HepG2 (cell line): ENCODE data around the gene SLC9A1. TPM values are rescaled to one million over a fixed set of nuclear protein-coding genes. Genes with fewer than 3 reads are reported as not detected.

Source experiments
- ATAC-seq: fragments of 200-7000 bp; cut with Tn5 transposase; 3 replicates; pipeline ENCODE4 v1.9.1; 2020; ENCODE audit warnings: mild to moderate bottlenecking, moderate library complexity
- BruUV-seq: library from RNA; stranded (reverse); fragments of 400-500 nt; replicated peaks from 2 replicates; lab custom pipeline; 2021; lab: Mats Ljungman, UMichigan
- CTCF ChIA-PET: fragments of 300-600 bp; formaldehyde crosslinking; extraction: SDS; loops from one replicate; lab custom pipeline; 2021; ENCODE audit warnings: low total read pairs, inconsistent platforms, low intra/inter-chr PET ratio; lab: Yijun Ruan, JAX
- POLR2A ChIA-PET: fragments of 350-600 bp; sonication (Branson Sonifier 250); formaldehyde crosslinking; loops from one replicate; lab custom pipeline; 2020; ENCODE audit warnings: antibody characterized with exemption, inconsistent platforms; lab: Yijun Ruan, JAX
- DNase-seq: peaks from one replicate; pipeline ENCODE4 v3.0.0-alpha.2; 2015; ENCODE audit warnings: low spot score
- FAIRE-seq: peaks from 3 replicates; lab custom pipeline; 2011; peaks lifted over from hg19 to GRCh38; lab: Jason Lieb, UNC
- H2AFZ ChIP-seq: one replicate; pipeline ENCODE4 v1.6.1; 2011; ENCODE audit warnings: low read length, inconsistent platforms
- H3K27ac ChIP-seq: fragments of 300-600 bp; 3 replicates; pipeline ENCODE4 v1.8.0; 2011; ENCODE audit warnings: mixed run types, mild to moderate bottlenecking, mixed read lengths, low read length, inconsistent platforms; ENCODE audit not compliant: insufficient read depth; ENCODE audit errors: extremely low read length
- H3K27me3 ChIP-seq, 2 experiments: fragments of 200-600 bp in 1 of 2; 2 replicates in 1 of 2; 3 replicates in 1 of 2; pipeline versions ENCODE4 v1.6.0 to v1.8.0; 2011; ENCODE audit warnings: low read length in 2 of 2, mild to moderate bottlenecking in 2 of 2, moderate library complexity in 2 of 2, inconsistent platforms in 1 of 2; ENCODE audit not compliant: insufficient read depth in 2 of 2, control insufficient read depth in 1 of 2
- H3K36me3 ChIP-seq, 2 experiments: fragments of 200-600 bp in 1 of 2; replicated peaks in 1 of 2; 2 replicates in 1 of 2; 3 replicates in 1 of 2; pipeline versions ENCODE4 v1.5.1 to v1.8.0; 2011; ENCODE audit warnings: low read length in 2 of 2, inconsistent platforms in 1 of 2; ENCODE audit not compliant: insufficient read depth in 2 of 2, control insufficient read depth in 1 of 2
- H3K4me1 ChIP-seq: 2 replicates; pipeline ENCODE4 v1.5.1; 2012; ENCODE audit warnings: low read length, inconsistent platforms; ENCODE audit not compliant: insufficient read depth
- H3K4me2 ChIP-seq: 2 replicates; pipeline ENCODE4 v1.6.0; 2011; ENCODE audit warnings: low read depth, low read length, inconsistent platforms
- H3K4me3 ChIP-seq, 3 experiments: fragments of 200-600 bp in 1 of 3; sonication (generic), shearing (Covaris generic) in 1 of 3; replicated peaks in 1 of 3; 2 replicates each; pipeline ENCODE4 v1.5.1; 2011 to 2016; ENCODE audit warnings: low read length in 3 of 3, inconsistent platforms in 2 of 3, low read depth in 2 of 3, mild to moderate bottlenecking in 2 of 3, control low read depth in 1 of 3, mixed read lengths in 1 of 3; ENCODE audit not compliant: insufficient read depth in 1 of 3
- H3K79me2 ChIP-seq: one replicate; pipeline ENCODE4 v1.6.1; 2011; ENCODE audit warnings: low read length, inconsistent platforms; ENCODE audit not compliant: insufficient read depth
- H3K9ac ChIP-seq: 2 replicates; pipeline ENCODE4 v1.6.0; 2011; ENCODE audit warnings: mild to moderate bottlenecking, low read depth, low read length, inconsistent platforms; ENCODE audit not compliant: insufficient read depth
- H3K9me3 ChIP-seq: 2 replicates; pipeline ENCODE4 v1.5.1; 2012; ENCODE audit warnings: mild to moderate bottlenecking, low read length
- H4K20me1 ChIP-seq: 2 replicates; pipeline ENCODE4 v1.6.0; 2011; ENCODE audit warnings: inconsistent platforms, mild to moderate bottlenecking, low read length, moderate library complexity; ENCODE audit not compliant: insufficient read depth
- AHR ChIP-seq: IDR thresholded peaks from 2 replicates; pipeline ENCODE4 v1.6.1; 2018; ENCODE audit warnings: missing genetic modification reagents, missing compliant biosample characterization
- ATM ChIP-seq: fragments of 450-650 bp; IDR thresholded peaks from 2 replicates; pipeline ENCODE4 v1.7.1; 2017; ENCODE audit warnings: mild to moderate bottlenecking, borderline replicate concordance
- GATA4 ChIP-seq: sonication (generic); IDR thresholded peaks from 2 replicates; pipeline ENCODE4 v1.6.1; 2016; ENCODE audit warnings: antibody characterized with exemption, low read depth, borderline replicate concordance
- GLMP ChIP-seq: sonication (generic); formaldehyde crosslinking; IDR thresholded peaks from 2 replicates; pipeline ENCODE4 v1.9.0; 2021; ENCODE audit warnings: missing genetic modification reagents, mild to moderate bottlenecking, borderline replicate concordance
- PATZ1 ChIP-seq: sonication (generic); formaldehyde crosslinking; IDR thresholded peaks from 2 replicates; pipeline ENCODE4 v1.4.0; 2020; ENCODE audit warnings: missing genetic modification reagents
- ZBTB38 ChIP-seq: sonication (generic); formaldehyde crosslinking; IDR thresholded peaks from 2 replicates; pipeline ENCODE4 v1.5.1; 2020; ENCODE audit warnings: mild to moderate bottlenecking, missing genetic modification reagents
- ZNF501 ChIP-seq: sonication (generic); formaldehyde crosslinking; IDR thresholded peaks from 2 replicates; pipeline ENCODE4 v1.5.1; 2020; ENCODE audit warnings: mild to moderate bottlenecking, moderate library complexity, missing genetic modification reagents
- ZNF619 ChIP-seq: sonication (generic); formaldehyde crosslinking; IDR thresholded peaks from 2 replicates; pipeline ENCODE4 v1.4.0; 2020; ENCODE audit warnings: mild to moderate bottlenecking, missing genetic modification reagents
- ZNF687 ChIP-seq: sonication (generic); formaldehyde crosslinking; IDR thresholded peaks from 2 replicates; pipeline ENCODE4 v1.5.1; 2020; ENCODE audit warnings: mild to moderate bottlenecking, missing genetic modification reagents, moderate library complexity
- WGBS: methylation state at CpG from one replicate; pipeline ENCODE4 v1.1.6; 2017; ENCODE audit warnings: low lambda C conversion rate; 5-methylcytosine and 5-hydroxymethylcytosine counted together
- in situ Hi-C: cut with HindIII; loops from 2 replicates; pipeline ENCODE4 v1.10.0; 2017; ENCODE audit warnings: low pct_unique_long_range_greater_than_20kb; ENCODE audit not compliant: extremely low pct_ligation_motif_present
- intact Hi-C: fragments of 100-400 bp; cut with micrococcal nuclease; formaldehyde crosslinking; loops from one replicate; pipeline ENCODE4 v1.10.0; 2022; ENCODE audit not compliant: unreplicated experiment
- polyA plus RNA-seq, 8 experiments: library from polyadenylated mRNA; depleted of rRNA in 3 of 8; stranded (reverse) in 7 of 8; unstranded in 1 of 8; fragments of >200 nt; fragmentation: Illumina TruSeq in 4 of 8; extraction: Trizol in 4 of 8; gene quantifications; 2 replicates each; pipeline versions ENCODE4 v1.2.1 to v1.2.3, GENCODE V29; 2011 to 2016; ENCODE audit warnings: low read depth in 4 of 8, missing spikeins in 1 of 8, mixed read lengths in 1 of 8; ENCODE audit not compliant: insufficient read depth in 1 of 8
- total RNA-seq, 5 experiments: library from RNA; depleted of rRNA; stranded (reverse); fragments of >200 nt; fragmentation: Illumina TruSeq; extraction: Trizol; gene quantifications; 2 replicates each; pipeline ENCODE4 v1.2.3, GENCODE V29; 2016; ENCODE audit warnings: low read depth in 1 of 5

The SLC9A1 gene
- total and polyA plus RNA-seq, 2 of the 13 experiments (the other 11 are each of a cell fraction or from before 2014, with no cell fraction given) = 1.4 to 2.9 TPM

- WGBS = 90% methylated on average over 7 of the region's 7 CpGs
- no peaks in the 10 kb centered on the region for H4K20me1 ChIP-seq
- H3K27ac ChIP-seq = no peak overlapping the region
- CTCF ChIA-PET = no interaction called here
- H3K4me2 ChIP-seq = peak overlapping the region; percentile 100
- H3K27me3 ChIP-seq = no peaks in the 10 kb centered on the region
- H3K79me2 ChIP-seq = peaks cover 2% of the 10 kb centered on the region
- H3K4me1 ChIP-seq = peaks cover 49% of the 10 kb centered on the region
- DNase-seq (no peak), FAIRE-seq (no peak), ATAC-seq (no peak)
- H3K4me3 ChIP-seq = peak overlapping the region in 1 of 3 experiments; percentile 17; a peak in 1 of 6 replicates
- no peaks in the 10 kb centered on the region for H3K9me3 ChIP-seq
- in situ Hi-C loops (no loop called here), intact Hi-C loops (no loop called here)
- POLR2A ChIA-PET = interaction anchor here (1.0 to 3.3 kb wide), 4 partner anchors 10 to 40 kb away, joined by 4 to 40 read pairs (median 4); no protein-coding TSS in a partner anchor
- TF ChIP-seq ZBTB38 (CRISPR knock-in tag) (peak; percentile 35; the same call in 1 of the 2 replicates), AHR (no peak), ZNF501 (CRISPR knock-in tag) (no peak), ATM (no peak), GLMP (CRISPR knock-in tag) (no peak), GATA4 (no peak), ZNF687 (CRISPR knock-in tag) (0 out of 2 replicates have a peak, but pooled peaks have one; percentile 7), ZNF619 (CRISPR knock-in tag) (no peak), PATZ1 (CRISPR knock-in tag) (no peak)
- no peaks in the 10 kb centered on the region for H3K36me3 ChIP-seq
- no peak overlapping the region; the same call in 1 of the 2 replicates for H3K9ac ChIP-seq
- BruUV-seq = no TSS peak
- no peak overlapping the region for H2AFZ ChIP-seq
Observed at GRCh38 chr1:27152004-27152828, 2.7 kb downstream of the SLC9A1 start.
